Measurements from ENCODE around the gene GLA. TPM values are rescaled to one million over a fixed set of nuclear protein-coding genes. Genes with fewer than 3 reads are reported as not detected.

GLA gene
- polyA plus RNA-seq, 2 donors: 16.7 to 19.8 TPM

DNA sequence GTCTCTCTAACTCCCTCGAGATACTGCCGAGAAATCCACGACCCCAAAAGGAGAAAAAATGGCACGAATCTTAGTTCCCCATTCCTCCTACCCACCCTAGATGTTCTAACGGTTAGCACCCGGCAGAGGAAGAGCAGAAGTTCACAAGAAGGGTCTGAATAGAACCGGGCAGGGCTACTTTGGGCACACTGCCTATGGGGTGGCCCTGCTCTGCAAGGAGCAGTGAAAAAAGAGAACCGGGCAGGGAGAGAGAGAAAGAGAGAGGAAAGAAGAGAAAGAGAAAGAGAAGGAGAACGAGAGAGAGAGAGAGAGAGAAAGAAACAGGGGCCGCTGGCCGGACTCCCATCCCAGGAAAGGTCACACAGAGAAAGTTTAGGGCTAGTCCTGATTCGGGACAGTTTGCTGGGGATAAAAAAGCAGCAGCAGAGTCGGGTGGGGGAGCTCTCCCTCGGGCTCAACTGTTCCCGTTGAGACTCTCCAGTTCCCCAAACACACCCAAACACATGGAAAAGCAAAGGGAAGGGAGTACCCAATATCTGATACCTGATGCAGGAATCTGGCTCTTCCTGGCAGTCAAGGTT lies 468 bp downstream of the GLA start:
- peaks cover 0 to 2% of the 10 kb centered on the region in 2 donors for H3K36me3 ChIP-seq (ENCODE audit: control insufficient read depth in 2 of 2, insufficient read depth in 2 of 2, low read length in 1 of 2)
- 0 to 30% methylated on average over 15 of the region's 15 CpGs for WGBS, 2 donors
- H3K27ac ChIP-seq (ENCODE audit: low read depth in 2 of 2, low read length in 1 of 2): peak overlapping the region; percentile 90 to 92
- H3K4me1 ChIP-seq (ENCODE audit: control insufficient read depth in 2 of 2, insufficient read depth in 2 of 2, low read length in 1 of 2): no peaks in the 10 kb centered on the region
- H3K27me3 ChIP-seq (ENCODE audit: control insufficient read depth in 1 of 2, insufficient read depth in 2 of 2, low read length in 2 of 2): no peaks in the 10 kb centered on the region
- H3K4me3 ChIP-seq (ENCODE audit: low read depth in 1 of 2, low read length in 2 of 2): peak overlapping the region; percentile 47 to 62
- H3K9me3 ChIP-seq (ENCODE audit: control insufficient read depth in 2 of 2, insufficient read depth in 1 of 2, low read depth in 1 of 2, low read length in 1 of 2): peaks cover 0 to 3% of the 10 kb centered on the region in 2 donors

DNA sequence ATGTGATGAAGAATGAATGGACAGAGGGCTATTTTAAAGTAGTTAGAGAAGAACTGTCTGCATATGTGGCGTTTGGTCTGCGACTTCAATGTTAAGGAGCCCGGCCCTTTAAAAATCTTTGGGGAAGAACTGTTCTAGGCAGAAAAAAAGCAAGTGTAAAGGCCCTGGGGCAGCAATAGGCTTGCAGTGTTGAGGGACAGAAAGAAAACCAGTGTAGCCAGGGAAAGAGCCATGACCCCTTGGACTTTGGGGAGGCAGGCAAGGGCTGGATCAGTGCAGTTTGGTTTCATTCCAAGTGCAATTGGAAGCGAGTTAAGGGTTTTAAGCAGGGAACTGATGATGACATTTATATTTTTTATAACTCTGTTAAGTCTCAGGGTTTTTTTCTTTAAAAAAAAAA lies 7.9 kb downstream of the GLA start:
- Histone ChIP-seq H3K36me3 (ENCODE audit: control insufficient read depth in 2 of 2, insufficient read depth in 2 of 2, low read length in 1 of 2) (no peaks in the 10 kb centered on the region), H3K27ac (ENCODE audit: low read depth in 2 of 2, low read length in 1 of 2) (no peak overlapping the region), H3K27me3 (ENCODE audit: control insufficient read depth in 1 of 2, insufficient read depth in 2 of 2, low read length in 2 of 2) (peaks cover 0 to 2% of the 10 kb centered on the region in 2 donors), H3K4me3 (ENCODE audit: low read depth in 1 of 2, low read length in 2 of 2) (no peak overlapping the region), H3K4me1 (ENCODE audit: control insufficient read depth in 2 of 2, insufficient read depth in 2 of 2, low read length in 1 of 2) (no peaks in the 10 kb centered on the region), H3K9me3 (ENCODE audit: control insufficient read depth in 2 of 2, insufficient read depth in 1 of 2, low read depth in 1 of 2, low read length in 1 of 2) (peaks cover 0 to 3% of the 10 kb centered on the region in 2 donors)
- WGBS, 2 donors: 90 to 93% methylated on average over 4 of the region's 4 CpGs

DNA sequence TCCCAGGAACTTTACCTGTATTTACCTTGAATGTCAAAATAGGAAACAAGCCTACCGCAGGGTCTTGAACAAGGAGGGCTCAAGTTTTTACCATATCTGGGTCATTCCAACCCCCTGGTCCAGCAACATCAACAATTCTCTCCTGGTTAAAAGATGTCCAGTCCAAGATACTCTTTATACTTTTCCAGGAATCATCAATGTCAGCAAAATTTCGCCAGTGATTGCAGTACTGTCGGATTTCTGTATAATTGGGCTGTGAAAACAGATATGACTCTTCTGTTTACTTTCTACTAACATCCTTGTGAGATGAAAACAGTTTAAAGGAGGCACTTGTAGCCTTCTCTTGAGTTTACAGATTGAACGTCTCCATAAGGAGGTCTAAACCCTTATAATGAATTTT lies 9.0 kb downstream of the GLA start:
- no peak overlapping the region for H3K4me3 ChIP-seq (ENCODE audit: low read depth in 1 of 2, low read length in 2 of 2)
- H3K27me3 ChIP-seq (ENCODE audit: control insufficient read depth in 1 of 2, insufficient read depth in 2 of 2, low read length in 2 of 2): peaks cover 0 to 2% of the 10 kb centered on the region in 2 donors
- H3K27ac ChIP-seq (ENCODE audit: low read depth in 2 of 2, low read length in 1 of 2): no peak overlapping the region
- WGBS, 2 donors: 79 to 90% methylated on average over 4 of the region's 4 CpGs
- H3K36me3 ChIP-seq (ENCODE audit: control insufficient read depth in 2 of 2, insufficient read depth in 2 of 2, low read length in 1 of 2): no peaks in the 10 kb centered on the region
- no peaks in the 10 kb centered on the region for H3K4me1 ChIP-seq (ENCODE audit: control insufficient read depth in 2 of 2, insufficient read depth in 2 of 2, low read length in 1 of 2)
- peaks cover 0 to 3% of the 10 kb centered on the region in 2 donors for H3K9me3 ChIP-seq (ENCODE audit: control insufficient read depth in 2 of 2, insufficient read depth in 1 of 2, low read depth in 1 of 2, low read length in 1 of 2)

DNA sequence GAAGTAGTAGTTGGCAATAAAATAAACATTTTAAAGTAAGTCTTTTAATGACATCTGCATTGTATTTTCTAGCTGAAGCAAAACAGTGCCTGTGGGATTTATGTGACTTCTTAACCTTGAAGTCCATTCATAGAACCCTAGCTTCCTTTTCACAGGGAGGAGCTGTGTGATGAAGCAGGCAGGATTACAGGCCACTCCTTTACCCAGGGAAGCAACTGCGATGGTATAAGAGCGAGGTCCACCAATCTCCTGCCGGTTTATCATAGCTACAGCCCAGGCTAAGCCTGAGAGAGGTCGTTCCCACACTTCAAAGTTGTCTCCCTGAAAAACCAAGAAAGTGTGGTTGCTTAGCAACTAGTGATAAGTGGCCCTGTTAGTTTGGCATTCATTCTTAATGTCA lies 9.9 kb downstream of the GLA start:
- Histone ChIP-seq H3K27ac (ENCODE audit: low read depth in 2 of 2, low read length in 1 of 2) (no peak overlapping the region), H3K4me3 (ENCODE audit: low read depth in 1 of 2, low read length in 2 of 2) (no peak overlapping the region), H3K36me3 (ENCODE audit: control insufficient read depth in 2 of 2, insufficient read depth in 2 of 2, low read length in 1 of 2) (no peaks in the 10 kb centered on the region), H3K9me3 (ENCODE audit: control insufficient read depth in 2 of 2, insufficient read depth in 1 of 2, low read depth in 1 of 2, low read length in 1 of 2) (no peaks in the 10 kb centered on the region), H3K27me3 (ENCODE audit: control insufficient read depth in 1 of 2, insufficient read depth in 2 of 2, low read length in 2 of 2) (peaks cover 0 to 2% of the 10 kb centered on the region in 2 donors), H3K4me1 (ENCODE audit: control insufficient read depth in 2 of 2, insufficient read depth in 2 of 2, low read length in 1 of 2) (no peaks in the 10 kb centered on the region)
- 33 to 37% methylated on average over 4 of the region's 4 CpGs for WGBS, 2 donors

DNA sequence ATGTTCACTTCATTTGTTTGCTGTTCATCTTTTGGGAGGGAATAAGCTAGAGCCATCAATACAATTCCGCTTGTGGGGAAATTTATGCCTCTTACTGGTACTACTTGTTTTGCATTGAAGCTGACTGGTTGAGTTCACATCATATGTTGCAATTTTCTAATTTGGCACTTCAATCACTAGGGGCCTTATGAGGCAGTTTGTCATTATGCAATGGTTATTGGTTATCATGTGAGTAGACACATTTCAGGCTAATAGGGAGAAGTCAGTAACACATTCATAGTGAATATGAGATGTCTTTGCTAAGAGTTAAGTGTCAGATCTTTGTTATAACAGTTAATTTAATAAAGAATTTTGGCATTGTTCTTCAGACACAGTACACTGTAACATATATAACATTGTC lies 11.9 kb downstream of the GLA start:
- 77 to 78% methylated on average over 1 of the region's 1 CpG for WGBS, 2 donors

DNA sequence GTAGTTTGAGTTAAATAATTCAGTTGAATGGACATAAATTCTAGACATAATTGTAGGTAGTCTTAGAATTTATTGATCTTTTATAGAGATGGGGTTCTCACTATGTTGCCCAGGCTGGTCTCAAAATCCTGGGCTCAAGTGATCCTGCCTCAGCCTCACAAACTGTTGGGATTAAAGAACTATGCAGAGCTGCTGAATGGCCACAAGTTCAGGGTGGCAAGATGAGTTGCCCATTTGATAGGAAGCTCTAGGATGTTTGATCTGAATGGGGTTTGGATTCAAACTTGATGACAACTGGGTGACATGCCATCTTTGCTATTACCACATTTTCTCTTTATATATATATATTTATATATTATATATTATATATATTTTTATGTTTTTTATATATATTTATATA lies 13.4 kb downstream of the GLA start:
- Histone ChIP-seq H3K36me3 (ENCODE audit: control insufficient read depth in 2 of 2, insufficient read depth in 2 of 2, low read length in 1 of 2) (no peaks in the 10 kb centered on the region), H3K27ac (ENCODE audit: low read depth in 2 of 2, low read length in 1 of 2) (no peak overlapping the region), H3K4me3 (ENCODE audit: low read depth in 1 of 2, low read length in 2 of 2) (no peak overlapping the region), H3K9me3 (ENCODE audit: control insufficient read depth in 2 of 2, insufficient read depth in 1 of 2, low read depth in 1 of 2, low read length in 1 of 2) (no peaks in the 10 kb centered on the region), H3K4me1 (ENCODE audit: control insufficient read depth in 2 of 2, insufficient read depth in 2 of 2, low read length in 1 of 2) (no peaks in the 10 kb centered on the region), H3K27me3 (ENCODE audit: control insufficient read depth in 1 of 2, insufficient read depth in 2 of 2, low read length in 2 of 2) (peaks cover 0 to 2% of the 10 kb centered on the region in 2 donors)

More for the DNA sequence above, 11.9 kb downstream of the GLA start:
- no peak overlapping the region for H3K27ac ChIP-seq (ENCODE audit: low read depth in 2 of 2, low read length in 1 of 2)
- H3K36me3 ChIP-seq (ENCODE audit: control insufficient read depth in 2 of 2, insufficient read depth in 2 of 2, low read length in 1 of 2): no peaks in the 10 kb centered on the region
- no peaks in the 10 kb centered on the region for H3K9me3 ChIP-seq (ENCODE audit: control insufficient read depth in 2 of 2, insufficient read depth in 1 of 2, low read depth in 1 of 2, low read length in 1 of 2)
- no peak overlapping the region for H3K4me3 ChIP-seq (ENCODE audit: low read depth in 1 of 2, low read length in 2 of 2)
- H3K4me1 ChIP-seq (ENCODE audit: control insufficient read depth in 2 of 2, insufficient read depth in 2 of 2, low read length in 1 of 2): no peaks in the 10 kb centered on the region
- H3K27me3 ChIP-seq (ENCODE audit: control insufficient read depth in 1 of 2, insufficient read depth in 2 of 2, low read length in 2 of 2): peaks cover 0 to 2% of the 10 kb centered on the region in 2 donors

DNA sequence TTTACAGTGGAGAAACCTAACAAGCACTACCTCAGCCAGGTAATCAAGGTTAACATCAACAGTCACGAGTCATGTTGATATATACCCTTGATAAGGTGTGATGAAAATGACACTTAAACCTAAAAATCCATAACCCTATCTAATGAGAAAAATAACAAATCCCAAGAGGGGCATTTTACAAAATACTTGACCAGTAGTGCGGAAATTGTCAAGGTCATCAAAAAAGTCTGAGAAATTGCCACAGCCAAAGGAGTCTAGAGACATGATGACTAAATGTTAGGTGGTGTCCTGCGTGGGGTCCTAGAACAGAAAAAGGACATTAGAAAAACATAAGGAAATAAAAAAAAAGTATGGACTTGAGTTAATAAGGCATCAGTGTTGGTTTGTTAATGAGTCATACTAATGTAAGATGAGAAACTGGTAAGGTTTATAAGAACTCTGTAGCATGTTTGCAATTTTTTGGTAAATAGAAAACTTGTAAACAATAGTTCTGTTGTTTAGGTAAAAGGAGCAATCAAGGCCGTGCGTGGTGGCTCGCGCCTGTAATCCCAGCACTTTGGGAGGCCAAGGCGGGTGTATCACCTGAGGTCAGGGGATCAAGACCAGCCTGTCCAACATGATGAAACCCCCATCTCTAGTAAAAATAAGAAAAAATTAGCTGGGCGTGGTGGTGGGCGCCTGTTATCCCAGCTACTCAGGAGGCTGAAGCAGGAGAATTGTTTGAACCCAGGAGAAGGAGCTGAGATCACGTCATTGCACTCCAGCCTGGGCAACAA lies 14.0 kb downstream of the GLA start:
- 84 to 85% methylated on average over 11 of the region's 11 CpGs for WGBS, 2 donors
- Histone ChIP-seq H3K4me3 (ENCODE audit: low read depth in 1 of 2, low read length in 2 of 2) (no peak overlapping the region), H3K36me3 (ENCODE audit: control insufficient read depth in 2 of 2, insufficient read depth in 2 of 2, low read length in 1 of 2) (no peaks in the 10 kb centered on the region), H3K4me1 (ENCODE audit: control insufficient read depth in 2 of 2, insufficient read depth in 2 of 2, low read length in 1 of 2) (no peaks in the 10 kb centered on the region), H3K27me3 (ENCODE audit: control insufficient read depth in 1 of 2, insufficient read depth in 2 of 2, low read length in 2 of 2) (peaks cover 0 to 2% of the 10 kb centered on the region in 2 donors), H3K9me3 (ENCODE audit: control insufficient read depth in 2 of 2, insufficient read depth in 1 of 2, low read depth in 1 of 2, low read length in 1 of 2) (no peaks in the 10 kb centered on the region), H3K27ac (ENCODE audit: low read depth in 2 of 2, low read length in 1 of 2) (no peak overlapping the region)

DNA sequence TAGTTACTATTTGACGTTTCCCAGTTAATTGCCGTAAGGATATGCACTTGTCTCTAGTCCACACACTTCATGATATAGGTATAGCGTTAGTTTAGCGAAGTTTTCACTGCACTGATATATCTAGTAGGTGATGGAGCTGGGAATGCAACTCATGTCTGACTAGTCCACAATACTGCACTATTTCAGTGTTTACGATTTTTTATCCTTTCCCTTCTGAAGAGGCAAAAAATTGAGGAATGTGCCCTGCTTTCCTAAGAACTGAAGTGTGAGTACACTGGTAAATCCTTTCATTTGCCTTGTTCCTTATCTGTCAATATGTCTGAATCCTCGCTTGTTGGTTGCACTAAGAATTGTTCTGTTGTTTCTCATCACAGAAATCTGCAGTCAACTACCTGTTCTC lies 15.9 kb downstream of the GLA start:
- no peaks in the 10 kb centered on the region for H3K36me3 ChIP-seq (ENCODE audit: control insufficient read depth in 2 of 2, insufficient read depth in 2 of 2, low read length in 1 of 2)
- no peaks in the 10 kb centered on the region for H3K9me3 ChIP-seq (ENCODE audit: control insufficient read depth in 2 of 2, insufficient read depth in 1 of 2, low read depth in 1 of 2, low read length in 1 of 2)
- peak overlapping the region in 1 of 2 donors; percentile 89 for H3K27ac ChIP-seq (ENCODE audit: low read depth in 2 of 2, low read length in 1 of 2)
- H3K4me3 ChIP-seq (ENCODE audit: low read depth in 1 of 2, low read length in 2 of 2): peak overlapping the region; percentile 52 to 54
- peaks cover 0 to 2% of the 10 kb centered on the region in 2 donors for H3K27me3 ChIP-seq (ENCODE audit: control insufficient read depth in 1 of 2, insufficient read depth in 2 of 2, low read length in 2 of 2)
- no peaks in the 10 kb centered on the region for H3K4me1 ChIP-seq (ENCODE audit: control insufficient read depth in 2 of 2, insufficient read depth in 2 of 2, low read length in 1 of 2)
- WGBS, 2 donors: 31 to 54% methylated on average over 6 of the region's 6 CpGs

DNA sequence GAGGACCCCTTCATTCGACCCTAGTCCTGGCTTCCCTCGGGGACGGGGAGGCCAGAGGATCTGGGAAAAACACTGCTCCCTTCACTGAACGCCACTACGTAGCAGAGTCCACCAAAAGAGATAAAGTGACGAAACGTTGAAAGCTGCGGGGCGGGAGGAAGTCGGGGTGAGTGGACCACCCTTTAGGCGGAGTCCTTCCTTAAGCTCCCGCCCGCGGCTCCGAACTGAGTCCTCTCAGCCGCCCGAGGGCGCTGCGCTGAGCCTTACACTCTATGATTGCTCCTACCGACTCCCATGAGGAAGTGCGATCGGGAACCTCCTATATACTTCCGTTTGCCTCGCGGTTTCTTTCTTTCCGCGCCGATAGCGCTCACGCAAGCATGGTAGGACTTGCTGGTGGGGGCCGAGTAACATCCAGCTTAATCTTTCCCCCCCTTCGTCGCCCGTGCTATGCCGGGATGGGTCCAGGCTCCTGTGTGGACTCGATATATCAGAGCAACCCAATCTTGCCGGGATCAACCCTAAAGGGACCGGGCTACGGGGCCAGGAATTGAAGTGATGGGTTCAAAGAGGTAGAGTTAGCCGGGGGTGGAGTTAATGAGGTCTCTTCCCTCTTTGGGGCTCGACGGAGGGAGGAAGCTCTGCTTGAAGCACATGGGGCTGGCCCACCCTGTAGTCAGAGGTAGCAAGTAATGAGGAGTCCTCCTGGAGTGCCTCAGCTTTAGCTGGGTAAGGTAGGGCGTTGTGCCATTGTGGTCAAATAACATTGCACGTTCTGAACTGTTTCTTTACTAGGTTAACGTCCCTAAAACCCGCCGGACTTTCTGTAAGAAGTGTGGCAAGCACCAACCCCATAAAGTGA lies 16.8 kb downstream of the GLA start, which contains the start of gene RPL36A:
Gene RPL36A (plus strand): TSS at position 348 of the 862 bp plus-strand sequence. CDS start 33 bp downstream, at position 381.
- Histone ChIP-seq H3K27ac (ENCODE audit: low read depth in 2 of 2, low read length in 1 of 2) (peak within 1 kb of the TSS; percentile 74 to 89), H3K27me3 (ENCODE audit: control insufficient read depth in 1 of 2, insufficient read depth in 2 of 2, low read length in 2 of 2) (no peaks in the 10 kb centered on the region), H3K4me1 (ENCODE audit: control insufficient read depth in 2 of 2, insufficient read depth in 2 of 2, low read length in 1 of 2) (no peaks in the 10 kb centered on the region), H3K36me3 (ENCODE audit: control insufficient read depth in 2 of 2, insufficient read depth in 2 of 2, low read length in 1 of 2) (no peaks in the 10 kb centered on the region), H3K9me3 (ENCODE audit: control insufficient read depth in 2 of 2, insufficient read depth in 1 of 2, low read depth in 1 of 2, low read length in 1 of 2) (no peaks in the 10 kb centered on the region), H3K4me3 (ENCODE audit: low read depth in 1 of 2, low read length in 2 of 2) (peak within 1 kb of the TSS; percentile 52 to 54)
- WGBS, 2 donors: 1 to 30% methylated on average over 47 of the region's 47 CpGs
